Measurements from ENCODE around the gene NEUROD2.

The NEUROD2 gene

GRCh38 chr17:39598047-39598481 is 9.7 kb downstream of the NEUROD2 start:
- no peak for DNase-seq (ENCODE audit: low read depth)
- no peak for TF ChIP-seq CTCF (conservative IDR thresholded peaks at IDR 0.05; ENCODE audit: low read depth, low read length)
- H3K4me3 ChIP-seq (ENCODE audit: low read depth, low read length): no peak overlapping the region

GRCh38 chr17:39597372-39598046 is 10.2 kb downstream of the NEUROD2 start:
- TF ChIP-seq CTCF (conservative IDR thresholded peaks at IDR 0.05; ENCODE audit: low read depth, low read length): no peak
- DNase-seq (ENCODE audit: low read depth): no peak
- no peak overlapping the region for H3K4me3 ChIP-seq (ENCODE audit: low read depth, low read length)

GRCh38 chr17:39596543-39597267 is 11.0 kb downstream of the NEUROD2 start:
- no peak overlapping the region for H3K4me3 ChIP-seq (ENCODE audit: low read depth, low read length)
- DNase-seq (ENCODE audit: low read depth): no peak
- TF ChIP-seq CTCF (conservative IDR thresholded peaks at IDR 0.05; ENCODE audit: low read depth, low read length): no peak

GRCh38 chr17:39595928-39596510 is 11.7 kb downstream of the NEUROD2 start:
- no peak for TF ChIP-seq CTCF (conservative IDR thresholded peaks at IDR 0.05; ENCODE audit: low read depth, low read length)
- DNase-seq (ENCODE audit: low read depth): no peak
- H3K4me3 ChIP-seq (ENCODE audit: low read depth, low read length): no peak overlapping the region

GRCh38 chr17:39595294-39595693 is 12.4 kb downstream of the NEUROD2 start:
- no peak overlapping the region for H3K4me3 ChIP-seq (ENCODE audit: low read depth, low read length)
- no peak for DNase-seq (ENCODE audit: low read depth)
- no peak for TF ChIP-seq CTCF (conservative IDR thresholded peaks at IDR 0.05; ENCODE audit: low read depth, low read length)

- no peak for DNase-seq (ENCODE audit: low read depth)
- no peak overlapping the region for H3K4me3 ChIP-seq (ENCODE audit: low read depth, low read length)
- TF ChIP-seq CTCF (conservative IDR thresholded peaks at IDR 0.05; ENCODE audit: low read depth, low read length): no peak
These were observed 14.3 kb downstream of the NEUROD2 start for GRCh38 chr17:39593371-39593770.

Measured in choroid plexus epithelial cell (primary cell).